ENCODE results near the gene DIAPH2.

Gene DIAPH2

DNA sequence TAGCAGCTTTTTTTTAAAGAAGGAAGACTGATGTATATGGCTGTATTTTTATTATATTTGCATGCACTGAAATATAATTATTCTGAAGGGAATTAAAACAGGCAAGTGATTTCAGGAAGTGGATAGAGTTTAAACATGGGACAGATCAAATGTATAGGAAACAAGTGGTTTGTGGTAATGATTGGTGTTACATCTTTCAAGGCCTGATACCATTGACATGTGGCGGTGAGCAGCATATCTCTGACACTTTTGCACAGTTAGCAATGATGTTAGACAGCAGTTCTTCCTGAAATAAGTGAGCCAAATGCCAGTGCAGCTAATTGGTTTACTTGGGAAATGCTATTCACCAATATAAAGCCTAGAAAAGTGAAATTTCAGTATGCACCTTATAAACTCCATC lies 471.2 kb downstream of the DIAPH2 start:
- no peaks in the 10 kb centered on the region for H3K9me3 ChIP-seq
- TF ChIP-seq, protein P1, sequence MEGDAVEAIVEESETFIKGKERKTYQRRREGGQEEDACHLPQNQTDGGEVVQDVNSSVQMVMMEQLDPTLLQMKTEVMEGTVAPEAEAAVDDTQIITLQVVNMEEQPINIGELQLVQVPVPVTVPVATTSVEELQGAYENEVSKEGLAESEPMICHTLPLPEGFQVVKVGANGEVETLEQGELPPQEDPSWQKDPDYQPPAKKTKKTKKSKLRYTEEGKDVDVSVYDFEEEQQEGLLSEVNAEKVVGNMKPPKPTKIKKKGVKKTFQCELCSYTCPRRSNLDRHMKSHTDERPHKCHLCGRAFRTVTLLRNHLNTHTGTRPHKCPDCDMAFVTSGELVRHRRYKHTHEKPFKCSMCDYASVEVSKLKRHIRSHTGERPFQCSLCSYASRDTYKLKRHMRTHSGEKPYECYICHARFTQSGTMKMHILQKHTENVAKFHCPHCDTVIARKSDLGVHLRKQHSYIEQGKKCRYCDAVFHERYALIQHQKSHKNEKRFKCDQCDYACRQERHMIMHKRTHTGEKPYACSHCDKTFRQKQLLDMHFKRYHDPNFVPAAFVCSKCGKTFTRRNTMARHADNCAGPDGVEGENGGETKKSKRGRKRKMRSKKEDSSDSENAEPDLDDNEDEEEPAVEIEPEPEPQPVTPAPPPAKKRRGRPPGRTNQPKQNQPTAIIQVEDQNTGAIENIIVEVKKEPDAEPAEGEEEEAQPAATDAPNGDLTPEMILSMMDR (IDR thresholded peaks at IDR 0.05) = no peak
- H3K4me1 ChIP-seq (ENCODE audit: control insufficient read depth in 1 of 2, insufficient read depth in 1 of 2, low read depth in 1 of 2, low read length in 1 of 2) = no peaks in the 10 kb centered on the region
- no peaks in the 10 kb centered on the region for H3K27me3 ChIP-seq
- no peak overlapping the region for H3K27ac ChIP-seq
- H3K36me3 ChIP-seq = no peaks in the 10 kb centered on the region
- no peak overlapping the region for H3K4me3 ChIP-seq (ENCODE audit: low read depth in 1 of 2, low read length in 1 of 2)

DNA sequence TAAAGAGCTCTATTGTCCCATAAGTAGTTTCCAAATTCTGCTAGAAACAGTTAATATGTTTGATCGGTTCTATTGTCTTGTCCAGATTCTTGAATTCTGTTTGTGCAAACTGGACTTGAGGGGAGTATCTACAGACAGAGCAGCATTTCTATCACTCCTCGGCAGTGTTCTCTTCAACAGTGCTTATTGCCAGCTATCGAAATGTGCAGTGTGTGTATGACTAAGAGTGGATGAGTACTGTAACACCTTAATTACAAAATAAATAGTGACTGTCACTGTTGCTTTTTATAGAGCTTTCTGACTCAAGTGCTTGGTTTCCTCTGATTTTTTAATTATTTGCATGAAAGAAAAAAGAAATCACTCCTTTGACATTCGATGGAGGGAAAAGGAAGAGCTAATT lies 473.6 kb downstream of the DIAPH2 start:
- H3K9me3 ChIP-seq = no peaks in the 10 kb centered on the region
- H3K36me3 ChIP-seq = no peaks in the 10 kb centered on the region
- TF ChIP-seq, protein P1 (IDR thresholded peaks at IDR 0.05) = no peak
- no peaks in the 10 kb centered on the region for H3K4me1 ChIP-seq (ENCODE audit: control insufficient read depth in 1 of 2, insufficient read depth in 1 of 2, low read depth in 1 of 2, low read length in 1 of 2)
- H3K27ac ChIP-seq = no peak overlapping the region
- no peak overlapping the region for H3K4me3 ChIP-seq (ENCODE audit: low read depth in 1 of 2, low read length in 1 of 2)
- no peaks in the 10 kb centered on the region for H3K27me3 ChIP-seq

DNA sequence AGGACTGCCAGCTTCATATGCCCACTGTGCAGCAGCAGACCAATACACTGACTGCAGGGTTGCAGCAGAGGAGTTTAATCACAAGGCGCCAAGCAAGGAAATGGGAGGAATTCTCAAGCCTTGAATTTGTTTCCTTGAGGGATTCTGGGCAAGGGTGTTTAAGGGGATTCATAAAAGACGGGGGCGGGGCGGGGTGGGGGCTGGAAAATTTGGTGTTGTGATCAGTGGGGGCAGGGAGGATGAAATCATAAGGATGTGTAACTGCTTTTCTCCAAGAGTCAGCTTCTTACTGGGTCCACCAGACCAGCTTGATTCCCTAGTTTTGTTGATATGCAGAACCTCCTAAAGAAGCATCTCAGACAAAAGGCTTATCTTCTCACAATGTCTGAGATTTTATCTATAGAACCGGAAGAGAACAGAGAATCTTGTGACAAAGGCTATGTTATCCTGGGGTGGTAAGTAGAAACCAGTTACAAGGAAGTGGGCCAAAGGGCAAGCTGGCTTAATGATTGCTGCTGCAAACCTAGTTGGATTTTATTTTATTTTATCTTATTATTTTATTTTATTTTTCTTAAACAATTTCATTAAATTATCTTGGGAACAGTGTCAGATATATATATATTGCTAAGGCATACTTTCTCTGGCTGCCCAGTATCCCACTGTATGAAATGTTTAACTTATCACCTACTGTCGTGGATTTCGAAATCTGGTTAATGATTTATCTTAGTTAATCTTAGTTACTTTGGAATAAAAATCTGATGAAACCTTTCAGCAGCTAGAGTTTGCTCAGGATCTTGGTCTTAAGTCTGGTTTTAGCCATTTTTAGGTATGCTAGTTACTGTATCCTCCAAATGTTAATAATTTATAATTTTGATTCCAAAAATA lies 475.5 kb downstream of the DIAPH2 start:
- Histone ChIP-seq H3K4me1 (ENCODE audit: control insufficient read depth in 1 of 2, insufficient read depth in 1 of 2, low read depth in 1 of 2, low read length in 1 of 2) (no peaks in the 10 kb centered on the region), H3K36me3 (no peaks in the 10 kb centered on the region), H3K4me3 (ENCODE audit: low read depth in 1 of 2, low read length in 1 of 2) (no peak overlapping the region), H3K27me3 (no peaks in the 10 kb centered on the region), H3K9me3 (no peaks in the 10 kb centered on the region), H3K27ac (no peak overlapping the region)
- TF ChIP-seq, protein P1 (IDR thresholded peaks at IDR 0.05) = no peak

DNA sequence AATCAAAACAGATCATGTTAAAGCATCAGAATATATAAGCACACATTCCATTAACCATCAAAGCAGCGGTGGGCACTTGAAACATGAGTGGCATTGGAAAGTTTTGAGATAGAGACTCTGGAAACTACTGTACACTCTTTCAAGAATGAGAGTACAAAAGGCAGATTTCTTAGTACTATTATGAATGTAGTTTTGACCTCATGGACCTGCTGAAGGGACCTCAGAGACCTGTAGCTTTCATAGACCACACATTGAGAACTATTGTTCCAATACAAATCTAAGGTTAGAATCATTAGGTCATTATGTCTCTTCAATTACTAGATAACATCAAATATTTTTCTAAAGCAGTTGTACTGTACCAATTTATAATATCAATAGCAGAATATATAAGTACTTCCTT lies 482.7 kb downstream of the DIAPH2 start:
- Histone ChIP-seq H3K4me1 (ENCODE audit: control insufficient read depth in 1 of 2, insufficient read depth in 1 of 2, low read depth in 1 of 2, low read length in 1 of 2) (no peaks in the 10 kb centered on the region), H3K27me3 (no peaks in the 10 kb centered on the region), H3K27ac (no peak overlapping the region), H3K9me3 (no peaks in the 10 kb centered on the region), H3K4me3 (ENCODE audit: low read depth in 1 of 2, low read length in 1 of 2) (no peak overlapping the region), H3K36me3 (no peaks in the 10 kb centered on the region)
- TF ChIP-seq, protein P1 (IDR thresholded peaks at IDR 0.05) = no peak

DNA sequence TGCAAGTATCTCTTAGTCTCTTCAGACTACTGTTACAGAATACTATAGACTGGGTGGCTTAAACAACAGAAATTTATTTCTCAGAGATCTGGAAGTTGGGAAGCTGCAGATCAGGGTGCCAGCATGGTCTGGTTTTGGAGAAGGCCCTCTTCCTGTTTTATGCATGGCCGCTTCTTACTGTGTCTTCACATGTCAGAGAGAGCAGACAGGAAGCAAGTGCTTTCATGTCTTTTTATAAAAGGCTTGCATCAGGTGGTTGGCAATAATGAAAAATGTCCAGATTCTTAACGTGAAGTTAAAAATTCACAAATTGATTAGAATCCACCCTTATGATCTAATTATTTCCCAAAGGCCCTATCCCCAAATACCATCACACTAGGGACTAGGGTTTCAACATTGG lies 484.0 kb downstream of the DIAPH2 start:
- TF ChIP-seq, protein P1 (IDR thresholded peaks at IDR 0.05) = no peak
- Histone ChIP-seq H3K4me3 (ENCODE audit: low read depth in 1 of 2, low read length in 1 of 2) (no peak overlapping the region), H3K9me3 (no peaks in the 10 kb centered on the region), H3K36me3 (no peaks in the 10 kb centered on the region), H3K27ac (no peak overlapping the region), H3K4me1 (ENCODE audit: control insufficient read depth in 1 of 2, insufficient read depth in 1 of 2, low read depth in 1 of 2, low read length in 1 of 2) (no peaks in the 10 kb centered on the region), H3K27me3 (no peaks in the 10 kb centered on the region)

All from neutrophil (primary cell).